BLaER1 treated with 17β-estradiol and CSF1 and Interleukin-3, amounts not matched to agents 10 nM and 100 nM (cell line): Measurements from ENCODE around the gene SORBS1.
A peak's percentile ranks its signal among the peaks of the same experiment; 100 is the strongest.

Experiments used
- H3K27ac ChIP-seq, 11 experiments: shearing (Covaris generic); formaldehyde crosslinking; 2 replicates each; pipeline ENCODE4 v1.8.1; 2022
- H3K27me3 ChIP-seq, 11 experiments: shearing (Covaris generic); formaldehyde crosslinking; 2 replicates each; pipeline ENCODE4 v1.8.1; 2022
- H3K36me3 ChIP-seq, 11 experiments: shearing (Covaris generic); formaldehyde crosslinking; 2 replicates each; pipeline ENCODE4 v1.8.1; 2022
- H3K4me1 ChIP-seq, 10 experiments: shearing (Covaris generic); formaldehyde crosslinking; 2 replicates each; pipeline ENCODE4 v1.8.1; 2022
- H3K4me2 ChIP-seq, 11 experiments: shearing (Covaris generic); formaldehyde crosslinking; 2 replicates each; pipeline ENCODE4 v1.8.1; 2022
- H3K4me3 ChIP-seq, 10 experiments: shearing (Covaris generic); formaldehyde crosslinking; 2 replicates each; pipeline ENCODE4 v1.8.1; 2022
- H3K9ac ChIP-seq, 11 experiments: shearing (Covaris generic); formaldehyde crosslinking; 2 replicates each; pipeline ENCODE4 v1.8.1; 2022
- H3K9me3 ChIP-seq, 11 experiments: shearing (Covaris generic); formaldehyde crosslinking; replicated peaks in 1 of 11; 2 replicates each; pipeline ENCODE4 v1.8.1; 2022
- H4K20me1 ChIP-seq, 11 experiments: shearing (Covaris generic); formaldehyde crosslinking; 2 replicates each; pipeline ENCODE4 v1.8.1; 2022
- Cebpa-rat ChIP-seq, 11 experiments: shearing (Covaris generic); IDR thresholded peaks; 2 replicates each; pipeline ENCODE4 v1.8.1; 2022

The SORBS1 gene

DNA sequence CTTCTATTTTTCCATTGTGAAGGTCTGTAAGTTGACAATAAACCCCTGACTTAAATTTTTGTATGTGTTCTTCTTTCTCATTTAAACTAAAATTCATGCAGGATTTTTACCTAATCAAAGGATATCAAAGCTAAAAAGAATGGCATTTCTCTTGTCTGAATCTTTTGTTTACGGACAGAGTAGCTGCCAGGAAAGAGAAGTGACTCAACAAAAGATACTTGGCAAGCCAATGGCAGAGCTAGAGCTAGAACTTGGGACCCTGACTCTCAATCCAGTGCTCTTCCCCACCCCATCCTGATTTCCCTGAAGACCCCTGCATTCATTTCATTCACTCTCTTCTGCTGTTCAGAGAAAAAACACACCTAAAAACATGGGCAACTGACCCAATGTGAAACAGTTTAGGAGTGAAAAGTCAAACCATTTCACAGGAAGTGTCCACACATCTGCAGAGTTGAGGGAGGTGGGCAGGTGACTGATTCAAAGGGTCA lies 230.2 kb downstream of the SORBS1 start:
- Histone ChIP-seq H4K20me1 (peaks cover 0 to 19% (median 0%) of the 10 kb centered on the region in 11 experiments; a peak in 3 of 22 replicates), H3K27ac (no peak overlapping the region), H3K4me3 (no peak overlapping the region), H3K9ac (no peak overlapping the region), H3K9me3 (no peaks in the 10 kb centered on the region), H3K4me2 (no peak overlapping the region), H3K36me3 (peaks cover 0 to 100% (median 91%) of the 10 kb centered on the region in 11 experiments; a peak in 15 of 22 replicates), H3K27me3 (no peaks in the 10 kb centered on the region), H3K4me1 (peaks cover 0 to 5% (median 0%) of the 10 kb centered on the region in 10 experiments; a peak in 2 of 20 replicates)
- TF ChIP-seq Cebpa-rat (IDR thresholded peaks at IDR 0.05) = no peak

DNA sequence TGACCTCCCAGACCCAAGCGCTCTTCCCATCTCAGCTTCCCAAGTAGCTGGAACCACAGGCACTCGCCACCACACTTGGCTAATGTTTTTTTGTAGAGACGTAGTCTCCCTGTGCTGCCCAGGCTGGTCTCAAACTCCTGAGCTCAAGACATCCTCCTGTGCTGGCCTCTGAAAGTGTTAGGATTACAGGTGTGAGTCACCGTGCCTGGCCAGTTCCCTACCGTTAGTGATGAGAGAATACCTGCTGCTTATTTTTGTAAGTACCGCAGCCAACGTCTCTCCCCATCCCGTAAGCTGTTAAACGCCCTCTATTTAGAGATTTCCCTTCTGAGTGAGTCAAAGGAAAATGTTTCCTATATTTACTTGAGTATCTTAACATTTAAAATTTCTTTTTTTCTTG lies 231.9 kb downstream of the SORBS1 start:
- peaks cover 0 to 10% (median 0%) of the 10 kb centered on the region in 11 experiments; a peak in 3 of 22 replicates for H4K20me1 ChIP-seq
- no peak for TF ChIP-seq Cebpa-rat (IDR thresholded peaks at IDR 0.05)
- no peak overlapping the region for H3K4me2 ChIP-seq
- H3K27me3 ChIP-seq = no peaks in the 10 kb centered on the region
- peaks cover 0 to 3% (median 0%) of the 10 kb centered on the region in 10 experiments; a peak in 2 of 20 replicates for H3K4me1 ChIP-seq
- no peaks in the 10 kb centered on the region for H3K9me3 ChIP-seq
- H3K27ac ChIP-seq = no peak overlapping the region
- H3K36me3 ChIP-seq = peaks cover 0 to 100% (median 82%) of the 10 kb centered on the region in 11 experiments; a peak in 15 of 22 replicates
- no peak overlapping the region for H3K4me3 ChIP-seq
- no peak overlapping the region for H3K9ac ChIP-seq

DNA sequence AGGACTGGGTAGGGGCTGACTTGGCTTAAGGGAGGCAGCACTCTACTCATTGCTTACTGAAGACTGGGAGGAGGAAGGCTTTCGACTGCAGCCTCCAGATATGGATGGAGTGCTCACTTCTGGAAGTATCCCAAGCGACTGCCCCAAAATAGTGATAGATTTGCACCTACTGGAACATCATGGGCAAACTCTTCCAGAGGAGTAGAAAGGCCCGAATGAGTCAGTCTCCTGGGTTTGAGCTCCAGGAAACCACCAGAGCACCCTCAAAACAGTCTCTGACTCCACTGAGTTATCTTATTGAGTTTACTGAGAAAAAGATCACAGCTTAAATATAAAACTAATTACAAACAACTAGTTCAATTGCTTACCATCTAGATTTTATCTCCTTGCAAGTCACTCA lies 233.2 kb downstream of the SORBS1 start:
- Histone ChIP-seq H3K9me3 (no peaks in the 10 kb centered on the region), H3K4me3 (no peak overlapping the region), H4K20me1 (peaks cover 0 to 11% (median 0%) of the 10 kb centered on the region in 11 experiments; a peak in 2 of 22 replicates), H3K4me2 (no peak overlapping the region), H3K27ac (no peak overlapping the region), H3K27me3 (no peaks in the 10 kb centered on the region), H3K36me3 (peaks cover 0 to 100% (median 81%) of the 10 kb centered on the region in 11 experiments; a peak in 15 of 22 replicates), H3K4me1 (0 out of 20 replicates have a peak, but pooled peaks cover 0 to 7% (median 0%) of the 10 kb centered on the region in 10 experiments), H3K9ac (no peak overlapping the region)
- no peak for TF ChIP-seq Cebpa-rat (IDR thresholded peaks at IDR 0.05)

DNA sequence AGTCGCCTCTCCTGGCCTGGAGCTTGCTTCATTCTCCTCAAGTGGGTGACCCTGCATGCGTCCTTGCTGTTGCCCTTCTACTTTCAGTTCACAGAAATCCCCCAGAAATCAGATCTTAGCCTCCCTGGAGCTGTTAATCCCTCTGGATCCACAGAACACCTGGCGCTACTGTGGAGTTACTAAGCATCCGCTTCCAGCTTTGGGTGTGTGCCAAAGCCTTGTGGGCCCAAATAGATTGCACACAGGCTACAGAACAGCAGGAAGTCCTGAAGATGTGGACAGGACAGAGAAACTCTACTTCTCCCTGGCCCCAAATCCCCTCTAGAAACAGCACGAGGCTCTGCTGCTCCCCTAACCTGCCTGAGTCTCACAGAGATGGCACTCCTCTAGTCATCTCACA lies 233.8 kb downstream of the SORBS1 start:
- no peak overlapping the region for H3K4me2 ChIP-seq
- 0 out of 22 replicates have a peak overlapping the region, but pooled peaks of 1 of the 11 experiments have one; percentile 7 for H3K9ac ChIP-seq
- H4K20me1 ChIP-seq = peaks cover 0 to 11% (median 0%) of the 10 kb centered on the region in 11 experiments; a peak in 2 of 22 replicates
- no peaks in the 10 kb centered on the region for H3K27me3 ChIP-seq
- no peak overlapping the region for H3K27ac ChIP-seq
- no peak for TF ChIP-seq Cebpa-rat (IDR thresholded peaks at IDR 0.05)
- no peaks in the 10 kb centered on the region for H3K9me3 ChIP-seq
- 0 out of 20 replicates have a peak, but pooled peaks cover 0 to 7% (median 0%) of the 10 kb centered on the region in 10 experiments for H3K4me1 ChIP-seq
- H3K4me3 ChIP-seq = no peak overlapping the region
- H3K36me3 ChIP-seq = peaks cover 0 to 100% (median 81%) of the 10 kb centered on the region in 11 experiments; a peak in 15 of 22 replicates

DNA sequence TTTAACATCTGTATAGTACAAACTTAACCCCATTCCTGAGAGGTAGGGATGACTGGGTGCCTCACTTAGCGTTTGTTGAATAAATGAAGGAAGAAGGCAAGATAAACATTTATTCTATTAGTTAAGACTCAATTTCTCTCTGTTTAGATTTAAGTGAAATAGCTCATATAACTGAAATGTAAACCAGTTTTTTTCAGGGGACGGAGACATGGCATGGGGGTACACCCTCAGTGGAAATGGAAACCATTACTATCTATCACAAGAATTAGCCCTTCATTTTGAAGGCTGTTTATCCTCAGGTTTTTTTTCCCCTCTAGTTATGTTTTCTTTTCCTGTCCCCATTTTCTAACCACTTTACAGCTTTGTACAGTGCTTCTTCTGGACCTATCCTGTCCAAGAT lies 234.8 kb downstream of the SORBS1 start:
- H3K4me1 ChIP-seq = 0 out of 20 replicates have a peak, but pooled peaks cover 0 to 7% (median 0%) of the 10 kb centered on the region in 10 experiments
- peaks cover 0 to 100% (median 82%) of the 10 kb centered on the region in 11 experiments; a peak in 15 of 22 replicates for H3K36me3 ChIP-seq
- TF ChIP-seq Cebpa-rat (IDR thresholded peaks at IDR 0.05) = no peak
- no peak overlapping the region for H3K4me3 ChIP-seq
- H3K27me3 ChIP-seq = no peaks in the 10 kb centered on the region
- H3K4me2 ChIP-seq = no peak overlapping the region
- H4K20me1 ChIP-seq = peaks cover 0 to 11% (median 0%) of the 10 kb centered on the region in 11 experiments; a peak in 2 of 22 replicates
- H3K9me3 ChIP-seq = no peaks in the 10 kb centered on the region
- no peak overlapping the region for H3K27ac ChIP-seq
- H3K9ac ChIP-seq = no peak overlapping the region

DNA sequence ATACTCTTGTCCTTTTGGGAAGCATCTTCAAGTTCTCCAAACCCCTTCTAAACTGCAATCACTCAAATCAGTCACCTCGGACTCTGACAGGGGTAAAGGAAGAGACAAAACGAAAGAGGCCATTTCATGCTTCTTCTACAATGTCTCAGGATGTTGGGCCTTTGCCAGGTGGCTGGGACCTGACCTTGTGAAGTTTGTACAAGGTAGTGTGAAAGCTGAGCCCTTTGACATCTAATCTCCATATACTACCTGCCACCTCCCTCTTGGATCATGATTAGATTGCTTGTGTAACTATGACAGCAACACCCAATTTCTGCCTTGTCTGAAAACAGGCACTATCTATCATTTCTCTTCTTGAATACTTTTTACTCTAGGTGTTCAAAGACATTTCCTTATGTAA lies 235.3 kb downstream of the SORBS1 start:
- TF ChIP-seq Cebpa-rat (IDR thresholded peaks at IDR 0.05) = no peak
- Histone ChIP-seq H3K4me3 (no peak overlapping the region), H3K9ac (no peak overlapping the region), H4K20me1 (peaks cover 0 to 11% (median 0%) of the 10 kb centered on the region in 11 experiments; a peak in 2 of 22 replicates), H3K27me3 (no peaks in the 10 kb centered on the region), H3K36me3 (peaks cover 0 to 100% (median 81%) of the 10 kb centered on the region in 11 experiments; a peak in 15 of 22 replicates), H3K27ac (no peak overlapping the region), H3K4me2 (no peak overlapping the region), H3K9me3 (no peaks in the 10 kb centered on the region), H3K4me1 (0 out of 20 replicates have a peak, but pooled peaks cover 0 to 7% (median 0%) of the 10 kb centered on the region in 10 experiments)

DNA sequence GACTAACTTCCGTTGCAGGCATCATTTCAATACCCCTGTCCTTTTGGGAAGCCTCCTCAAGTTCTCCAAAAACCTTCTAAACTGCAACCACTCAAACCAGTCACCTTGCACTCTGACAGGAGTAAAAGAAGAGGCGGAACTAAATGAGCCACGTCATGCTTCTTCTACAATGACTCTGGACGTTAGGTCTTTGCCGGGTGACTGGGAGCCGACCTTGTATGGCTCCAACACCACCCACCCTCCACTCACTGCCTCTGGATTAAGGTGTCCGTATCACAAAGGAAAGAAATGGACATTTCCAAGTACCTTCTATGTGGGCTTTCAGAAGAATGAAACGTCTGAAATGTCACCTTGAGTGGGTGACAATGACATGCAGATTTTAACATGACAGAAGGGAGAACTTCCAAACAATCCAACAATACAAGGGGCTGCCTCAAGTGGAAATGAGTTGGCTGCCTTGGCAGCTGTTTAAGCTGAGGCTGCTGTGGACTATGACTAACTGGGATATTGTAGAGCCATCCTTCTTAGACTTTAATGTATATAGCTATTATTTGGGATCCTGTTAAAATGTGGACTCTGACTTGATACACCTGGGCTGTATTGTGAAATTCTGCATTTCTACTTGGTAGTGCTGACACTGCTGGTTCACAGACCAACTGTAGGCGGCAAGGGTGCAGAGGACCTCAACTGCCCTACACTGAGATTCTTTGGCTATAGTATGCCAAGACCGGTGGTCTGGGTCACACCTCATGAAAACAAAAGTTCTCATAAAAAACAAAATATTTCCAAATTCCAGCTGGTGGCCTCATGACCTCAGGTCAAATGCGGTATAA lies 236.5 kb downstream of the SORBS1 start:
- Histone ChIP-seq H4K20me1 (peaks cover 0 to 11% (median 0%) of the 10 kb centered on the region in 11 experiments; a peak in 2 of 22 replicates), H3K27ac (no peak overlapping the region), H3K4me1 (0 out of 20 replicates have a peak, but pooled peaks cover 0 to 7% (median 0%) of the 10 kb centered on the region in 10 experiments), H3K9me3 (no peaks in the 10 kb centered on the region), H3K36me3 (peaks cover 0 to 100% (median 80%) of the 10 kb centered on the region in 11 experiments; a peak in 15 of 22 replicates), H3K4me3 (no peak overlapping the region), H3K27me3 (no peaks in the 10 kb centered on the region), H3K4me2 (no peak overlapping the region), H3K9ac (no peak overlapping the region)
- no peak for TF ChIP-seq Cebpa-rat (IDR thresholded peaks at IDR 0.05)

DNA sequence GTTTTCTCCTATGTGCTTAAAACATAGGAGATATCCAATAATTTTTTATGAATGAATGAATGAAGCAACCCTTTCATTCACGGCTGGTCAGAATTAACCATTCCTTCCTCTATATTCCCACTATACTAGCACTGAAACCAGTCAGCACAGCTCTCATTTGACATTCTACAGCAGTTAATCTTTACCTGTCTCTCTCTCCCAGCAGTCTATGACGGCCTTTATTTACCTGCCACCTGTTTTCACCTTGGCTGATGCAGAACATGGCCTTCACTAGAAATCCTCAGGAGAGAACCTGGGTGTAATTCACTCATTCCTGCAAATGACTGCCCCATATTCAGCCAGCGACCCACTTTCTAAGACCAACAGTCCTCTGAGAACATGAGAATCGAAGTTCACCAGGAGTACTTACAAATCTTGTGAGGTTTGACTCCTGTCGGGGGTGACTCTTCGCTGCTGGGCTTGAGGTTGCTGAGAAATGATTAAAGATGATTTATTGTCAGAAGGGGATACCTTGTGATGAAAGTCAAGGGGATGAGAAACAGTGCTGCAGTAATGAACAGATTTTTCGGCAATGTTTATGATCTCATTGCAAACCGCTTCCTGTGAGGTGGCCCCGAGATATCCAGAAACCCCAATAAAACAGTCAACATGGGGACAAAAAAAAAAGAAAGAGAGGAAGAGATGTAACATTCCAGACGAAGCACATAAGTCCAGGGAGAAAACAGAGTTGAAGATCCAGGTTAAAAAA lies 239.4 kb downstream of the SORBS1 start:
- TF ChIP-seq Cebpa-rat (IDR thresholded peaks at IDR 0.05) = no peak
- H3K9ac ChIP-seq = no peak overlapping the region
- peaks cover 0 to 100% (median 58%) of the 10 kb centered on the region in 11 experiments; a peak in 15 of 22 replicates for H3K36me3 ChIP-seq
- H3K9me3 ChIP-seq = no peaks in the 10 kb centered on the region
- H4K20me1 ChIP-seq = peaks cover 0 to 11% (median 0%) of the 10 kb centered on the region in 11 experiments; a peak in 2 of 22 replicates
- no peak overlapping the region for H3K27ac ChIP-seq
- H3K4me3 ChIP-seq = no peak overlapping the region
- H3K27me3 ChIP-seq = no peaks in the 10 kb centered on the region
- no peak overlapping the region for H3K4me2 ChIP-seq
- H3K4me1 ChIP-seq = 0 out of 20 replicates have a peak, but pooled peaks cover 0 to 7% (median 0%) of the 10 kb centered on the region in 10 experiments
